GM23248 (cell line): ENCODE data around the gene PARP16. TPM values are rescaled to one million over a fixed set of nuclear protein-coding genes. Genes with fewer than 3 reads are reported as not detected.
A peak's percentile ranks its signal among the peaks of the same experiment; 100 is the strongest.

Experiments
- DNase-seq: peaks from one replicate; pipeline ENCODE4 v3.0.0-alpha.2; 2015
- H2AFZ ChIP-seq: fragments of 200-600 bp; sonication (generic); 2 replicates; pipeline ENCODE4 v1.6.1; 2016; ENCODE audit warnings: antibody characterized with exemption
- H3F3A ChIP-seq: fragments of 200-600 bp; sonication (generic); 2 replicates; pipeline ENCODE4 v1.6.1; 2016; ENCODE audit warnings: mild to moderate bottlenecking, antibody characterized with exemption, mixed run types; ENCODE audit not compliant: insufficient read depth
- H3K27ac ChIP-seq: fragments of 200-600 bp; sonication (generic); 2 replicates; pipeline ENCODE4 v1.5.1; 2016; ENCODE audit warnings: mild to moderate bottlenecking
- H3K27me3 ChIP-seq: fragments of 200-600 bp; sonication (generic); replicated peaks from 2 replicates; pipeline ENCODE4 v1.6.1; 2016; ENCODE audit warnings: mild to moderate bottlenecking; ENCODE audit not compliant: insufficient read depth
- H3K36me3 ChIP-seq: fragments of 200-600 bp; sonication (generic); 2 replicates; pipeline ENCODE4 v1.6.1; 2016; ENCODE audit warnings: low read depth, mild to moderate bottlenecking
- H3K4me1 ChIP-seq: fragments of 200-600 bp; sonication (generic); 2 replicates; pipeline ENCODE4 v1.6.1; 2016; ENCODE audit warnings: mild to moderate bottlenecking; ENCODE audit not compliant: insufficient read depth
- H3K4me2 ChIP-seq: fragments of 200-600 bp; sonication (generic); one replicate; pipeline ENCODE4 v1.6.1; 2016; ENCODE audit warnings: mild to moderate bottlenecking; ENCODE audit not compliant: unreplicated experiment
- H3K4me3 ChIP-seq: fragments of 200-600 bp; sonication (generic); 2 replicates; pipeline ENCODE4 v1.5.1; 2016; ENCODE audit warnings: mild to moderate bottlenecking
- H3K79me2 ChIP-seq: fragments of 200-600 bp; sonication (generic); 2 replicates; pipeline ENCODE4 v1.6.1; 2016; ENCODE audit warnings: mild to moderate bottlenecking; ENCODE audit not compliant: insufficient read depth
- H3K9ac ChIP-seq: fragments of 200-600 bp; sonication (generic); 2 replicates; pipeline ENCODE4 v1.6.1; 2016; ENCODE audit warnings: mild to moderate bottlenecking
- H3K9me2 ChIP-seq: fragments of 200-600 bp; sonication (generic); 2 replicates; pipeline ENCODE4 v1.6.1; 2016; ENCODE audit warnings: mixed run types, mild to moderate bottlenecking, moderate library complexity; ENCODE audit not compliant: insufficient read depth
- H3K9me3 ChIP-seq: fragments of 200-600 bp; sonication (generic); one replicate; pipeline ENCODE4 v1.6.1; 2017; ENCODE audit warnings: low read depth
- H4K20me1 ChIP-seq: fragments of 200-600 bp; sonication (generic); 2 replicates; pipeline ENCODE4 v1.6.0; 2016; ENCODE audit not compliant: insufficient read depth
- EZH2 ChIP-seq: fragments of 200-600 bp; sonication (generic); IDR thresholded peaks from 2 replicates; pipeline ENCODE4 v1.6.1; 2018; ENCODE audit warnings: antibody characterized with exemption, mild to moderate bottlenecking; ENCODE audit not compliant: insufficient read depth, poor library complexity, severe bottlenecking
- EZH2phosphoT487 ChIP-seq: fragments of 200-600 bp; sonication (generic); IDR thresholded peaks from 2 replicates; pipeline ENCODE4 v1.6.1; 2018; ENCODE audit warnings: antibody characterized with exemption, moderate library complexity, mild to moderate bottlenecking, low read depth; ENCODE audit not compliant: insufficient read depth
- WGBS, 2 experiments: methylation state at CpG; one replicate each; pipeline ENCODE4 v1.1.6; 2015 to 2017; ENCODE audit warnings: low lambda C conversion rate in 2 of 2, low coverage in 1 of 2; ENCODE audit errors: missing lambda C conversion rate in 2 of 2; 5-methylcytosine and 5-hydroxymethylcytosine counted together
- in situ Hi-C: fragments of 300-500 bp; cut with MboI; formaldehyde crosslinking; loops from 2 replicates; pipeline ENCODE4 v1.15.0; 2020
- polyA plus RNA-seq: library from polyadenylated mRNA; unstranded; fragments of >200 nt; fragmentation: Nextera tagmentation; extraction: Ambion mirVana; gene quantifications from 2 replicates; pipeline ENCODE4 v1.2.1, GENCODE V29; 2016
- total RNA-seq: library from RNA; depleted of rRNA; stranded (reverse); fragments of >200 nt; shearing (Covaris generic); gene quantifications from 2 replicates; pipeline ENCODE4 v1.2.3, GENCODE V29; 2014

PARP16 gene
- total and polyA plus RNA-seq, 2 experiments from 2014 or later: 5.6 to 7.7 TPM

DNA sequence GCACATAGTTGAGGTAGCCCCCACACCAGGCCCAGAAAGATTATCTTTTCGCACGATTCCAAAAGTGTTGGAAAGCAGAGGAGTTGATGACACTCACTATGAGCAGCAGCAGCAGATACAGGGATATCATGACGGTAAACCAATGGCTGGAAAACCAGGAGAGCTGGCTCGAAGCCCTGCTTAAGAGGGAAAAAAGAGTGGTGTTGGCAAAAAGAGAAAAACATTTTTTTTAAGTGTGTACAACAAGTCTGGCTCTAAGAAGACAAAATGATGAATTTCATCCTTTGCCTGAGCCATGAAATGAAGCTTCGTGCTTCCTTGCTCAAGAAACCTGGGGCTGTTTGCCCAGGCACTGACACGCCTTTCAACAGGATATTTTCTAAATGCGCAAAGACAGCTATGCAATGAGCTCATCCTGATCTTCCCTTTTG lies 27.3 kb downstream of the PARP16 start:
- Histone ChIP-seq H3F3A (peaks cover 6% of the 10 kb centered on the region; the same call in 1 of the 2 replicates), H3K4me3 (no peak overlapping the region), H2AFZ (no peak overlapping the region), H3K27ac (no peak overlapping the region), H3K36me3 (no peaks in the 10 kb centered on the region), H3K9ac (no peak overlapping the region), H3K9me2 (no peaks in the 10 kb centered on the region), H3K4me1 (peaks cover 6% of the 10 kb centered on the region; the same call in 1 of the 2 replicates), H3K79me2 (no peaks in the 10 kb centered on the region), H4K20me1 (no peaks in the 10 kb centered on the region), H3K4me2 (no peak overlapping the region), H3K9me3 (no peaks in the 10 kb centered on the region), H3K27me3 (no peaks in the 10 kb centered on the region)
- in situ Hi-C loops: no loop called here
- TF ChIP-seq EZH2 (no peak), EZH2phosphoT487 (no peak)
- peak; percentile 44 for DNase-seq
- 47 to 56% methylated on average over 7 of the region's 7 CpGs for WGBS, 2 experiments

GRCh38 chr15:65258375-65259262 lies 28.1 kb downstream of the PARP16 start:
- no peaks in the 10 kb centered on the region for H3K9me2 ChIP-seq
- no peak overlapping the region for H3K27ac ChIP-seq
- DNase-seq: peak; percentile 18
- H3K4me1 ChIP-seq: peaks cover 6% of the 10 kb centered on the region; the same call in 1 of the 2 replicates
- H3F3A ChIP-seq: peaks cover 6% of the 10 kb centered on the region; the same call in 1 of the 2 replicates
- no peak overlapping the region for H3K4me3 ChIP-seq
- no peak overlapping the region for H3K4me2 ChIP-seq
- no peaks in the 10 kb centered on the region for H4K20me1 ChIP-seq
- H3K9me3 ChIP-seq: no peaks in the 10 kb centered on the region
- in situ Hi-C loops: no loop called here
- TF ChIP-seq EZH2 (no peak), EZH2phosphoT487 (no peak)
- no peaks in the 10 kb centered on the region for H3K27me3 ChIP-seq
- H3K36me3 ChIP-seq: no peaks in the 10 kb centered on the region
- WGBS, 2 experiments: 51 to 63% methylated on average over 5 of the region's 5 CpGs
- H3K9ac ChIP-seq: no peak overlapping the region
- H2AFZ ChIP-seq: no peak overlapping the region
- no peaks in the 10 kb centered on the region for H3K79me2 ChIP-seq

DNA sequence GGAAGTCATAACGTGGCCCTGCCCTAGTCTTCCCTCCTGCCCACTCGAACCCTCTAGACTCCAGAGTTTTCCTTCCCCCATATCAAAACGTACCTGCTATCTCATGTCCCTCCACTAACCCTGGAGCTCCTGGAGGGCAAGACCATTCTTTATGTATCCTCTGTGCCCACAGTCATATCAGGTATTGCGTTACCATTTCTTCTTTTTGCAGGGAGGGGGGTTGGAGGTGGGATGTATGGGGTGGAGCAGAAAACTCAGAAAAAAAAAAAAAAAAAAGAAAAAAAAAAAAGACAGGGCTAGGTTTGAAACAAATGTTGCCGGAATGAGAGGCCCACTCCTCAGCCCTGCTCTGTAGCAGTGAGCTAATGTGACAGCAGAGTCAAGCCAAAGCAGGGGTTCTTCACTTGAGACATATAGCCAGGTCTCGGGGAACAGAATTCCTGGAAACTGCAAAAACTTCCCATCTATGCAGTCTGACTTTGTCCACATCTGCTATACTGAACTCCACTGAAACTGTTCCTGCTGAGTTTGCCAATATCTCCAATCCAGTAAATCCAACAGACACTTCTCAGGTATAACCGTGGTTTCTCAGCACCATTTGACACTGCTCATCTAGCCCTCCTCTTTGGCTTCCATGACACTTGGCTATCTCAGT lies 31.1 kb downstream of the PARP16 start:
- Histone ChIP-seq H3K9me3 (no peaks in the 10 kb centered on the region), H3K79me2 (no peaks in the 10 kb centered on the region), H3K36me3 (no peaks in the 10 kb centered on the region), H3K9ac (no peak overlapping the region), H3K27ac (no peak overlapping the region), H3K4me1 (peaks cover 6% of the 10 kb centered on the region; the same call in 1 of the 2 replicates), H3K4me3 (no peak overlapping the region), H3K27me3 (no peaks in the 10 kb centered on the region), H3K4me2 (no peak overlapping the region), H3F3A (peaks cover 6% of the 10 kb centered on the region; the same call in 1 of the 2 replicates), H2AFZ (no peak overlapping the region), H4K20me1 (no peaks in the 10 kb centered on the region), H3K9me2 (no peaks in the 10 kb centered on the region)
- 90 to 96% methylated on average over 7 of the region's 7 CpGs for WGBS, 2 experiments
- TF ChIP-seq EZH2phosphoT487 (no peak), EZH2 (no peak)
- DNase-seq: no peak
- in situ Hi-C loops: no loop called here

DNA sequence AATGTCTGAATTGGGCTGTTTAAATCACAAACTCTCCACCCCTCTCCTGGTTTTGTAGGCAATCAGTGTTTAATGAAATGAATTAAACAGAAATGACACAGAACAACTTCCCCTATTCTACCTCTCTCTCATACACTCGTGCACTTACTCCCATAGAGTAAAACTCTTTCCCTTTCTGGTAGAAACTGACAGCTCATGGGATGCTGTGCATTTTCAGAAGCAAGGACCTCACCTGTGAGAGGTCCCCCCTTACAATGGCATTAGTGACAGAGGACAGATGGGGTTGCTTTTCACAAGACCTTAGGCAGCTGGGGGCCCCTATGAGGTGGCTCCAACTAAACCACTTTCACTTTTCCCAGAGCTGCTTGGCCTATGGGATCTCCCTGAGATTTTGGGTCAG lies 31.9 kb downstream of the PARP16 start:
- Histone ChIP-seq H3K36me3 (no peaks in the 10 kb centered on the region), H3K27ac (no peak overlapping the region), H3K4me3 (no peak overlapping the region), H3K4me2 (no peak overlapping the region), H3K27me3 (no peaks in the 10 kb centered on the region), H3K79me2 (no peaks in the 10 kb centered on the region), H3F3A (peaks cover 6% of the 10 kb centered on the region; the same call in 1 of the 2 replicates), H3K9ac (no peak overlapping the region), H3K9me2 (no peaks in the 10 kb centered on the region), H4K20me1 (no peaks in the 10 kb centered on the region), H2AFZ (no peak overlapping the region), H3K9me3 (no peaks in the 10 kb centered on the region), H3K4me1 (peaks cover 6% of the 10 kb centered on the region; the same call in 1 of the 2 replicates)
- no peak for TF ChIP-seq EZH2phosphoT487
- no peak for TF ChIP-seq EZH2
- in situ Hi-C loops: no loop called here
- 76 to 83% methylated on average over 1 of the region's 1 CpG for WGBS, 2 experiments
- no peak for DNase-seq
